Stimulated activated naive B cell treated with anti-CD40 and anti-IgM and Interleukin-4, amounts not matched to agents 10 μg/mL and 1 μg/mL and 100 μg/mL, for 72 hours (primary cell): ENCODE measurements around the gene SIRT7.
A peak's percentile ranks its signal among the peaks of the same experiment; 100 is the strongest.
"Not testable (repeated sequence)": the region's sequence is repeated elsewhere in the genome, so short reads cannot be mapped to it uniquely, and the experiment has no call there.

Experiments used
- ATAC-seq, 2 donors: fragments of 150-1000 bp; cut with Tn5 transposase; replicated peaks; 2 replicates each; pipeline ENCODE4 v1.10.0; 2021; ENCODE audit warnings: moderate library complexity in 1 of 2
- DNase-seq: peaks from one replicate; pipeline ENCODE4 v3.0.0; 2021
- H3K27ac Mint-ChIP-seq: one replicate; pipeline ENCODE4 v1.8.0; 2022; ENCODE audit warnings: mild to moderate bottlenecking, mixed read lengths
- H3K27me3 Mint-ChIP-seq, 2 donors: one replicate each; pipeline ENCODE4 v1.8.0; 2022; ENCODE audit warnings: mixed read lengths in 2 of 2
- H3K36me3 Mint-ChIP-seq, 2 donors: one replicate each; pipeline ENCODE4 v1.8.0; 2022; ENCODE audit warnings: mixed read lengths in 2 of 2, mild to moderate bottlenecking in 1 of 2
- H3K4me1 Mint-ChIP-seq, 2 donors: one replicate each; pipeline ENCODE4 v1.8.0; 2022; ENCODE audit warnings: mixed read lengths in 2 of 2, mild to moderate bottlenecking in 1 of 2
- H3K4me3 Mint-ChIP-seq, 2 donors: one replicate each; pipeline ENCODE4 v1.8.0; 2022; ENCODE audit warnings: mild to moderate bottlenecking in 2 of 2, mixed read lengths in 2 of 2, moderate library complexity in 1 of 2
- H3K9me3 Mint-ChIP-seq, 2 donors: one replicate each; pipeline ENCODE4 v1.8.0; 2022; ENCODE audit warnings: mixed read lengths in 2 of 2, mild to moderate bottlenecking in 1 of 2

SIRT7 gene

DNA sequence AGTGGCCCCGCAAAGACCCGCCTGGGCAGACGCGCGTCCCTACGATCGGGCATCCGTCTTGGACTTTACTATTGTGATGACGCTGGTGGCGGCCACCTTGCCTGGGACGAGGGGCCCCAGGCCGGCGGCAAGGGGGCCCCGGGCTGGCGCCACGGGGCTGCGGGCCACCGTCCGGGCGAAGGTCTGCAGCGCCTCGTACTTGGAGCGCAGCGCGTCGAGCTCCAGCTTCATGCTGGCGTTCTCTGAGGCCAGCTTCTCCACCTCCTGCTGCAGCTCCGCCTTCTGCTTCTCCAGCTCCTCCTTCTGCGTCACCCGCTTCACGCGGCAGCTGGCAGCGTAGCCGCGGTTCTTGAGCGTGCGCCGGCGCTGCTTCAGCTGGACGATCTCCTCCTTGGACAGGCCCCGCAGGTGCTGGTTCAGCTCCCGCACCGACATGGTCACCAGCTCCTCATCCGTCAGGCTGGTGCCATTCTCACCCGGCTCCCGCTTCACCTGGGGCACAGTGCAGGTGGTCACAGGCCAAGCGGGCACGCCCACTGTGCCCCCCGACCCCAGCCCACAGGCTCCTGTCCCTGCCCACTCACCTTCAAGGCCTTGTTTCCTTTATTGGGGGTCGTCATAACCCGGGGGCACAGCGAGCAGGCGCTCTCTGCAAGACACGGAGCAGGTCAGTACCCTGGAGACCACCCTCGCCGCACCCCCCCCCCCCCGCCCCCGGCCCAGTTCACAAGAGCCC lies 4.8 kb upstream of the SIRT7 start:
- Mint-ChIP-seq H3K27ac (peak overlapping the region; percentile 47), H3K4me3 (peak overlapping the region; percentile 77 to 78)

DNA sequence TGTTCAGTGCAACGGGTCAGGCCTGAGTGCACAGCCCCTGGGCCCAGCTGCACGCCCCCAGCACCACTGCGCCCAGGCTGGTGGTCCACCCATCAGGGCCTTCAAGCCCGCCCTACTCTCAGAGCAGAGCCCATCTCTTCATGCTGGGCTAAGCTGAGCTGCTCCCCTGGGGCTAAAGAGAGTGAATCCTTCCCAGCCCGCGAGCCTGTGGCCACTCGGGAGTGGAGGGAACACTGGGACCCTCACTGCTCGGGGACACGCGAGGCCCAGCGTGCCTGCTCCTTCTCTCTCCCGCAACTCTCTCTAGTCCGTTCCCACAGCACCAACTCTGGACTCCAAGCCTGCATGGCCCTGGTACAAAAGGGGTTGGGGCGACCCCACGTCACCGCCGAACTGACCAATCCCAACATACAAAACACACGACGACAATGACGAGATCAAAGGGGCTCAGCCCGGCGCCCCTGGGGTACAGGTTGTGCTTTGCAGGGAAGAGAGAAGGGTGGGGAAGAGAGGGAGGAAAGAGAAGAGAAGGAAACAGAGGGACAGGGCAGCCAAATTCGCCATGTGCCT lies 4.1 kb upstream of the SIRT7 start:
- Mint-ChIP-seq H3K4me1 (peaks cover 48 to 85% of the 10 kb centered on the region in 2 donors), H3K27ac (no peak overlapping the region), H3K9me3 (no peaks in the 10 kb centered on the region), H3K36me3 (peaks cover 32 to 51% of the 10 kb centered on the region in 2 donors), H3K4me3 (peak overlapping the region in 1 of 2 donors; percentile 53), H3K27me3 (no peaks in the 10 kb centered on the region)
- ATAC-seq (no peak), DNase-seq (no peak)

More for the DNA sequence above, 4.8 kb upstream of the SIRT7 start:
- Mint-ChIP-seq H3K4me1 (peaks cover 45 to 82% of the 10 kb centered on the region in 2 donors), H3K9me3 (no peaks in the 10 kb centered on the region), H3K27me3 (no peaks in the 10 kb centered on the region), H3K36me3 (peaks cover 32 to 47% of the 10 kb centered on the region in 2 donors)
- DNase-seq (no peak), ATAC-seq (no peak)

DNA sequence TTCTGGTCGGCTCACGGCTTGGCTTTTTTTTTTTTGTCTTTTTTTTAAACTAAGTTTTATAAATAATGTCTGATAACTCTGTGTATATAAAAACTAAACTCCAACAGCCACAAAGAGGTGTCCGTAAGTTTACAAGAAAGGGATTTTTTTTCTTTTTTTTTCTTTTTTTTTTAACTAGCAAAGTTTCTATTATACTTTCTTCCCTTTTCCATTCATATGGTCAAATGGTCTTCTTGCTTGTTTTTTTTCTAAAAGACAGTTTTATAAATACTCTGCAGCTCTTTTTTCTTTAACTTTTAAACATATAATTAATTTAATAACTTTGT lies 3.5 kb upstream of the SIRT7 start:
- Mint-ChIP-seq H3K36me3 (peaks cover 35 to 53% of the 10 kb centered on the region in 2 donors), H3K9me3 (no peaks in the 10 kb centered on the region), H3K4me3 (no peak overlapping the region), H3K27ac (no peak overlapping the region), H3K27me3 (no peaks in the 10 kb centered on the region), H3K4me1 (peaks cover 51 to 88% of the 10 kb centered on the region in 2 donors)
- no peak for ATAC-seq
- no peak for DNase-seq

DNA sequence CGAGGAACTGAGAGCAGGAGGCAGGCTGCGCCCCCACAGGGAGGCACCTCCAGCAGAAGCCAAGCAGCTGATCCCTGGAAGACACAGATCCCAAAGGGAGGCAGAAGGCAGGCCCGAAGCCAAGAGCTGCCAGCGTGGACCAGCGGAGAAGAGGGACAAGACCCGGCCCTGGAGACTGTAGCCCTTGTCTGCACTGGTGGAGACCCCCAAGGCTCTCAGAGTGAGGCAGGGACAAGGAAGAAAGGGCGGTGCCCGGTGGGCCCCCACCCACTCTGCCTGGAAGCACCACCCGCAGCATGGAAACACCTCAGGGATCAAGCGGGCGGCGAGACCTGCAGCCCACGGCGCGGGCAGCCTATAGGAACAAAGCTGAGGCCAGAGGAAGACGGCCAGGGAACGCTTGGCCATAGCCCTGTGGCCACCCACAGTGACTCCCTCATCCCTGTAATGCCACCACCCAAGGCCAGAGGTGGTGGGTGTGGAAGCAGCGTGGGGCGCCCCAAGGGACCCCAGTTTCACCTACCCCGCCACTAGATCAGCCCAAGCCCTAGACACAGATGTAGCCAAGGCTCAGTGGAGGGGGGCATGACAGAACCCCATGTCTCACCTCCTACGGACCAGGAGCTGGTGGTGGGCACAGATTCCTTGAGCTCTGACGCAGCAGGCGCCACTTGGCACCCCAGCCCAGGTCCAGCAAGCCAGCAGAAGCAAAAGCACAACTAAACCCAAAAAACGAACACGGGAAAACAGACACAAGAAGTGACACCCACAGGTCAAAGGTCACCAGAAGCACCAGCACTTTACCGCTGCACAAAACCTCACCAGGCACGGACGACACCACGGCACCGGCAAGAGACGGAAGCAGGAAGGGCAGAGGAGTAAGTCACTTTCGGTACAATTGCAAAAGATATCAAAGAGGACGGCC lies 2.9 kb upstream of the SIRT7 start:
- Mint-ChIP-seq H3K27ac (no peak overlapping the region), H3K4me1 (peaks cover 46 to 83% of the 10 kb centered on the region in 2 donors)
- no peak for ATAC-seq

DNA sequence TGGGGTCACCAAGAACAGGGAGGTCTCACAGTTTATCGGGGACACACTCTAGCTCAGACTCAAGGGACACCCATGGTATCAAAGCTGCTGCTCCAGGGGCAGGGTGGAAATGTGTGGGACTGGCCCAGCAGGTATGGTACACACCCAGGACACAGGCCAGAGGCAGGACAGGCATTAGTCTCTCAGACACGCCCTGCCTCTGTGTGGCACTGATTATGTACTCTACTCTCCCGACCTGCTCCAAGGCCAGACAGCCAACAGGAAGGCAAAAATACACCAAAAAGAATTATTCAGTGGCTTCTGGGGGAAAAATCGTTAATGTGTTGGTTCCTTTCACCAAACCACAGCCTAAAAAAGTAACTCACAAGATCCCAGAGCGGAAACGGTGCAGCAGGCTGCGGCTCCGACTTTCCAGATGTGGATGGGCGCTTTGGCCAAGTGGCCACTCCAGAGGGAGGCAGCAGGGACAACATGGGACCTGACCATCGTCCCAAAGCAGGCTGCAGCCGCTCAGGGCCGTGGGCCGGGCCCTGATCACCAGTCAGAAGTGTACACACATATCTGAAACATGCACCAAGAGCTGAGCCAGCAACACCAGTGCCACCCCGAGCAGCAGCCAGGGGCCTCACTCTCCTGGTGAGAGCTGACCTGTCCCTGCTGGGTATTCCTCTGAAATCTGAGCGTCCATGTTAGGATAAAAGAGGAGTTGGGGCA lies 1.0 kb upstream of the SIRT7 start:
- DNase-seq (no peak), ATAC-seq (no peak)
- Mint-ChIP-seq H3K36me3 (peaks cover 40 to 59% of the 10 kb centered on the region in 2 donors), H3K9me3 (no peaks in the 10 kb centered on the region), H3K27ac (peak overlapping the region; percentile 90), H3K4me1 (peaks cover 44 to 66% of the 10 kb centered on the region in 2 donors), H3K27me3 (no peaks in the 10 kb centered on the region), H3K4me3 (no peak overlapping the region)

More for the DNA sequence above, 2.9 kb upstream of the SIRT7 start:
- Mint-ChIP-seq H3K4me3 (no peak overlapping the region), H3K9me3 (no peaks in the 10 kb centered on the region), H3K36me3 (peaks cover 32 to 50% of the 10 kb centered on the region in 2 donors), H3K27me3 (no peaks in the 10 kb centered on the region)
- no peak for DNase-seq

DNA sequence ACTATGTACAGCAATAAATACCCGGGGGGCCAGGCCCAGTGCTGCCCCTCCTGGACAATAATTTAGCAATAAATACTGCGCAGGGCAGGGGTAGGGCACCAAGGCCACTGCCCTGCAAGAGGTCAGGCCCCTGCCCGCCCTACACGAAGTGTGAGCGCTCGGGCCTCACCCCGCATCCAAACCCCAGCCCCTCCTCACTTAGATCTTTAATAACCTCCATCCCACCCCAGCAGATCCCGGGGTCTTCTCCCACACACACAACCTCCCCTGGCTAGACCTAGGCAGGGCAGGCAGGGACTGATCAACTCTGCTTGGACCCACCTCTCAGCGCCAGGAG lies 325 bp upstream of the SIRT7 start:
- not testable (repeated sequence) for H3K9me3 Mint-ChIP-seq, H3K27me3 Mint-ChIP-seq, DNase-seq
- peak overlapping the region; percentile 96 for H3K27ac Mint-ChIP-seq
- peaks cover 43 to 61% of the 10 kb centered on the region in 2 donors for H3K4me1 Mint-ChIP-seq
- H3K4me3 Mint-ChIP-seq: peak overlapping the region; percentile 88 to 96
- ATAC-seq: peak; percentile 29 to 38
- peaks cover 41 to 62% of the 10 kb centered on the region in 2 donors for H3K36me3 Mint-ChIP-seq

DNA sequence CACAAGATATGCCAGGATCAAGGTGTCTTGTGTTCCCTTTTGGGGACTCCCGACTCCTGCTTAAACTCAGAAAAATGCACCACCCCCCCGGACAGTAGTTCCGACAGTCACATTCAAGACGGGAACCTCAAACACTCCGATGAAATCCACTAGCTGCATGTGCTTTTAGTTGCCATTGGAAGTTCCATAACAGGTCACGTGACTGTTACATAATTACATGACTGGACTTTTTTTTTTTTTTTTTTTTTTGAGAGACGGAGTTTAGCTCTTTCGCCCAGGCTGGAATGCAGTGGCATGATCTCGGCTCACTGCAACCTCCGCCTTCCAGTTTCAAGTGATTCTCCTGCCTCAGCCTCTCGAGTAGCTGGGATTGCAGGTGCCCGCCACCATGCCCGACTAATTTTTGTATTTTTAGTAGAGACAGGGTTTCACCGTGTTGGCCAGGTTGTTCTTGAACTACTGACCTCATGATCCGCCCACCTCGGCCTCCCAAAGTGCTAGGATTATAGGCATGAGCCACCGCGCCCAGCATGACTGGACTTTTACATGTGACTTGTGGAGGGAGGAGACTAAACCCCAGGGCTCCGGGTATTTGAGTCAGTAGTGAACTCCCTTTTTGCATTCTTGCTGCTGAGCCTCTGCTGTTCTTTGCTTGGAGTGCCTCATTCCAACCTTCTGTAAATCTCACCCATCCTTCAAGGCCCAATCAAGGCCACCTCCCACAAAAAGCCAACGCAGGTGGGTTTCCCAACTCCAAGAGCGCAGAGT lies 1.6 kb downstream of the SIRT7 start:
- no peaks in the 10 kb centered on the region for H3K27me3 Mint-ChIP-seq
- peaks cover 38 to 58% of the 10 kb centered on the region in 2 donors for H3K4me1 Mint-ChIP-seq
- no peaks in the 10 kb centered on the region for H3K9me3 Mint-ChIP-seq
- H3K4me3 Mint-ChIP-seq: peak overlapping the region; percentile 88 to 96
- peaks cover 46 to 67% of the 10 kb centered on the region in 2 donors for H3K36me3 Mint-ChIP-seq
- no peak overlapping the region for H3K27ac Mint-ChIP-seq
- ATAC-seq (no peak), DNase-seq (no peak)

DNA sequence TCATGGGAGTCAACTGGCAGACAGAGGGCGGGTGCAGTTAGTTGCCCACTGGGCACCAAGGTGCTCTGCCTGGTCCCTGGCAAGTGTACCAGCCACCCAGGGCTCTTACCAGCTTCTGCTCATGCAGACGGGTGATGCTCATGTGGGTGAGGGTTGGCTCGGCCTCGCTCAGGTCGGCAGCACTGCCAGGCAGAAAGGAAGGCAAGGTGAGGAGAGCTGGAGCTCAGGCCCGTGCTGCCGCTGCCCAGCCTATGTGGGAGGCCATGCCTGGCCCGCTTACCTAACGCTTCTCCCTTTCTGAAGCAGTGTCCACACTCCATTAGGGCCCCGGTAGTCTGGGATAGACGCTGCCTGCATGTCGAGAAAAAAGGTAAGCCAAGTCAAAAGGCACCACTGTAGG lies 2.6 kb downstream of the SIRT7 start:
- H3K4me1 Mint-ChIP-seq: peaks cover 36 to 52% of the 10 kb centered on the region in 2 donors
- no peaks in the 10 kb centered on the region for H3K9me3 Mint-ChIP-seq
- DNase-seq: no peak
- H3K27ac Mint-ChIP-seq: no peak overlapping the region
- H3K27me3 Mint-ChIP-seq: no peaks in the 10 kb centered on the region
- no peak overlapping the region for H3K4me3 Mint-ChIP-seq
- no peak for ATAC-seq
- peaks cover 42 to 61% of the 10 kb centered on the region in 2 donors for H3K36me3 Mint-ChIP-seq

DNA sequence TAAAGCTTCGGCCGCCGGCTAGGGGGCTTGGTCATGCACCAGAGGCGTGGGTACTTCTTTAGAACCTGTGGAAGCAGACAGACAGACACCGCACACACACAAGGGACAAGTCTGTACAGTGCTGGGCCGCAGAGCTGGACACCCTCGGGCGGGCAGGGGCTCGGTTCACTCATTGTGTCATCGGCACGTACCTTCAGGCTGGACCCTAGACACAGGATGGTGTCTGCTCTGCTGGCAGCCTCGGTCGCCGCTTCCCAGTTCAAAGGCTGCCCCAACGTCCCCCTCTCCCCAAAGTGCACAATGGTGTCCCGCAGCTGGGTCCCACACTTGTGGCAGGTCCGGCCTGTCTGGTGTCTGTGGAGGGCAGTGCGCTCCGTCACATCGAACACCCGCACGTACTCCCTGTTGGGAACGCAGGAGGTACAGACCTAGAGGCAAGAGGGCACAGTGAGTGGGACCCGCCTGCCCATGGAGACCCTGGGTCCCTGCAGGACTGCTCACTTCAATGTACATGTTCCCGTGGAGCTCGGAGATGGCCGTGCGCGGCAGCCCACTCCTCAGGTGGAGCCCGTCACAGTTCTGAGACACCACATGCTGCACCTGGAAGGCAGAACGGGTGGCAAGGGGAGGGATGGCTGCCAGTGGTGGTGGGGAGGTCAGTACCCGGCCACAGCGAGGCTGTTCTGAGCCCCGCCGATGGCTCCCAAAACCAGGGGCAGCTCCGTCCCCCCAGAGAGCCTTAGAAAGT lies 3.7 kb downstream of the SIRT7 start:
- Mint-ChIP-seq H3K27ac (no peak overlapping the region), H3K9me3 (no peaks in the 10 kb centered on the region), H3K27me3 (no peaks in the 10 kb centered on the region), H3K36me3 (peaks cover 39 to 54% of the 10 kb centered on the region in 2 donors), H3K4me3 (no peak overlapping the region), H3K4me1 (peaks cover 38 to 53% of the 10 kb centered on the region in 2 donors)
- ATAC-seq (no peak), DNase-seq (no peak)

DNA sequence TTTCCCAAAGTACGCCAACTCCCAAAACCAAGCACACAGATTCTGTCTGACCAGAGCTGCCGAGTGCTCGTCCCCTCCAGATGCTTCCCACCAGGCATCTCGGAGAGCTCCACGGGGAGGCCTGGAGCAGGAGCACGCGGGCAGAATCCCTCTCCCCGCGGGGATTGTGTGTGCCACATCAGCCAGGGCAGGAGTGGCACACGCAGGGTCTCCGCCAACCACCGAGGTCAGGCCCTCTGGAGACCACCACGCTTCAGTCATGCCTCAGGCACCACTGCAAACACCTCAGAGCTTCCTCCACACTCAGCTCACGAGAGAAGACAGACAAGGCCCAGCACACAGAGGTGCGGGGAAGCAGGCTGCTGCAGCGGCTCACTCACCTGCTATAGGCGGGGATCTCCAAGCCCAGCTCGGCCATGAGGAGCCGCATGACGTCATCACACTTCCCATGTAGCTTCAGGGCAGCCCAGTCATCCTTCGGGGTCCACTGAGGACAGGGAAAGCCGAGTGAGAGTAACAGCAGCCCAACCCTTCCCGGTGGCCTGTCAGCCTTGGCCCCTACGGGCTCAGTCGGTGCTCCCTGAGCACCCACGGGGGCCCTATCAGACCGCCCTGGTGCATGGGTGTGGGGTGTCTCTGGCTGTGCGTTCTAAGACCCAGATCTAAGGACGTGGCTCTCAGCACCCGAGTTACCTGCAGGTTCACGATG lies 4.4 kb downstream of the SIRT7 start:
- no peaks in the 10 kb centered on the region for H3K27me3 Mint-ChIP-seq
- H3K4me1 Mint-ChIP-seq: peaks cover 33 to 48% of the 10 kb centered on the region in 2 donors
- peak overlapping the region in 1 of 2 donors; percentile 16 for H3K4me3 Mint-ChIP-seq
- no peaks in the 10 kb centered on the region for H3K9me3 Mint-ChIP-seq
- peaks cover 35 to 48% of the 10 kb centered on the region in 2 donors for H3K36me3 Mint-ChIP-seq
- H3K27ac Mint-ChIP-seq: no peak overlapping the region
- ATAC-seq (no peak), DNase-seq (no peak)

DNA sequence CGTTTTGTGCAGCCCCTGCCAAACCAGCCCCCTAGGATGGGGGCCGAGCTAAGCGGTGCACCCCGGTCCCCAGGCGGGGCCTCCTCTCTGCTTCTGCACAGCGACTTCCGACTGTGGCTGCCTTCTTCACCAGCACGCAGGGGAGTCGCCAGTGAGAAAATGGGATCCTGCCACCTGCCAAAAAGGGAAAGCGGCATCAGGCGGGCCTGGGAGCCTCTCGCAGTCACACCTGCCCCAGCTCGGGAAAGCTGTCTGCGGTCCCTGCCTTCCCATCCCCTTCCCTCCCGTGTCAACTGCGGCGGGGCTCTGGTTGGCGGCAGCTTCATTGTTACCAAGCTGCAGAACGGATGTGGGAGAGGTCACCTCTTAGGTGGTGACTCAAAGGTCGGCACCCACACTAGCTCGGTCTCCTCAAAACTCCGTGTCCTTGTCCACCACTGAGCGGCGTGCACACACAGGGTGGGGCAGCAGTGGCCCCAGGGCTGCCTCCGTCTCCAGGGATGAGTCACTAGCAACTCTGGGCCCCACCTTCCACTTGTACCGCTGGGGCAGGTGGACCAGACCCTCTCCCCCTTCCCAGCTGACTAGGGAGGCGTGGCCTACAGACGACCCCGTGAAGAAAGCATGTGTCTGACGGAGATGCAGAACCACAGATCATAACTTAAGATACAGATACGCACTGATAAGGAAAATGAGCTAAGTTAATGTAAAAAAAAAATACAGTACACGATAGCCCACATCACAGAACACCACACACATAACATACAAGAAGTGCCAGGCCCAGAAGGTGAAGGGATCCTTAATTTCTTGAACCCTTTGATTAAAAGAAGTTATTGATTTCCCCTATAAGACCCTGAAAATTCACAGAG lies 5.3 kb downstream of the SIRT7 start:
- H3K27me3 Mint-ChIP-seq: no peaks in the 10 kb centered on the region
- peaks cover 39 to 50% of the 10 kb centered on the region in 2 donors for H3K36me3 Mint-ChIP-seq
- peaks cover 28 to 41% of the 10 kb centered on the region in 2 donors for H3K4me1 Mint-ChIP-seq
- H3K9me3 Mint-ChIP-seq: no peaks in the 10 kb centered on the region
- H3K27ac Mint-ChIP-seq: no peak overlapping the region
- DNase-seq: no peak
- ATAC-seq: no peak
- peak overlapping the region; percentile 13 to 16 for H3K4me3 Mint-ChIP-seq

DNA sequence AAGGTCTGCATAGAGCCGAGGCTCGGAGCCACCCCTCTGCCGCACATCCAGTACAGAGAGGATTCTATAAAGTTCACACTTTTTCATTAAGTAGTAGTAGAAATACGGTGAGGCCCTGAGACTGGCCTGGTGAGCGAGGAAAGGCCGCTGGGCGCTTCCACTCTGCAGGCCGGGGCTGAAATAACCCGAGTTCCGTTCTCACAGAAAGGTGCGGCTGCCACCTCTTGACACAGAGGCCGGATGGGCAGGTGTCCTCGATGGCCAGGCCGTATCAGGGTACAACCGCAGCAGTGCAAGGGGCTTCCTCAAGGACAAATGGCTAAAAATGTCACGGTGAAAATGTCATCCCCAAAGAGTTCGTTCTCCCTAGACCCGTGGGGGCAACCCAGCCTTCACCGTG lies 6.0 kb downstream of the SIRT7 start:
- H3K4me1 Mint-ChIP-seq: peaks cover 24 to 36% of the 10 kb centered on the region in 2 donors
- H3K27me3 Mint-ChIP-seq: no peaks in the 10 kb centered on the region
- peaks cover 44 to 46% of the 10 kb centered on the region in 2 donors for H3K36me3 Mint-ChIP-seq
- peak overlapping the region; percentile 69 for H3K27ac Mint-ChIP-seq
- ATAC-seq (no peak), DNase-seq (no peak)
- H3K4me3 Mint-ChIP-seq: peak overlapping the region; percentile 11 to 13
- no peaks in the 10 kb centered on the region for H3K9me3 Mint-ChIP-seq
